Stimulated activated CD4-positive, alpha-beta T cell treated with anti-CD3 and anti-CD28 coated beads, Interleukin-1b, Interleukin-23, amount 100 ng/mL, for 24 hours (primary cell): ENCODE results near the gene HSPA9.

Source experiments
- DNase-seq, 4 experiments: peaks; one replicate each; pipeline ENCODE4 v3.0.0-alpha.2; 2020; ENCODE audit warnings: low read depth in 4 of 4, low spot score in 1 of 4

HSPA9 gene

GRCh38 chr5:138575194-138576015 is at the start of gene HSPA9:
TSS of gene HSPA9 (minus strand) at chr5:138575401. CDS start at chr5:138575318, 83 bp downstream.
- peak; percentile 86 to 93 (median 92) for DNase-seq

- no peak for DNase-seq
These were observed 47.9 kb upstream of the HSPA9 start for GRCh38 chr5:138623053-138623452.

GRCh38 chr5:138622051-138622450 is 46.9 kb upstream of the HSPA9 start:
- DNase-seq: no peak

DNA sequence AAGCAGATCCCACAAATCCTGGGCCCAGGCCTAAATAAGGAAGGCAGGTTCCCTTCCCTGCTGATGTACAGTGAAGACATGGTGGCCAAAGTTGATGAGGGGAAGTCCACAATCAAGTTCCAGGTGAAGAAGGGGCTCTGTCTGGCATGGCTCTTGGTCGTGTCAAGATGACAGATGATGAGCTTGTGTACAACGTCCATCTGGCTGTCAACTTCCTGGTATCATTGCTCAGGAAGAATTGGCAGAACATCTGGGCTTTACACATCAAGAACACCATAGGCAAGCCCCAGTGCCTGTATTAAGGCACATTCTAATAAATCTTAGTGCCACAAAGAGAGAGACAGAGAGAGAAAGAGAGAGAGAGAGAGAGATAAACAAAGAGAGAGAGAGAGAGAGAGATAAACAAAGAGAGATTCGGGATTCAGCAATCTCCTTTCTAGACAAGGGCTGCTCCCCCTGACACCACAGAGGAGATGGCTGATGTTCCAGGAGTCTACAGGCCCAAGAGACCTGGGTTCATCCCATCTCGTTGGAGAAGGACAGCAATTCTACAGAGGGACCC is 45.5 kb upstream of the HSPA9 start:
- DNase-seq: no peak

DNA sequence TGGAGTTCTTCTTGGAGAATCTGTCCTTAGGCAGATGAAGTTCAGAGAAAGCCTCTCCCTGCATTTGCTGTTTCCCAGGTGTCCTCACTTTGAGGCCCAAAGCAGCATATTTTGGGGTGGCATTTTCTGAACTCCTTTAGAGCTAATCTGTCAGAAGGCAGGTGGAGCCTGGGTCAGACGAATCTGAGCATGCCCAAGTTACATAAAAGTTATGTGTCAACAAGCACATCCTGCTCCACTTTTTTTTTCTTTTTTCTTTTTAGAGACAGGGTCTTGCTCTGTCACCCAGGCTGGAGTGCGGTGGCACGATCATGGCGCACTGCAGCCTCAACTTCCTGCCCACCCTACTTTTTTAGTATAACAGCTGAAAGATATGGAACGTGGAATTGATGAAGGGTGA is 41.3 kb upstream of the HSPA9 start:
- DNase-seq: no peak

GRCh38 chr5:138615461-138615860 is 40.3 kb upstream of the HSPA9 start:
- DNase-seq: no peak

DNA sequence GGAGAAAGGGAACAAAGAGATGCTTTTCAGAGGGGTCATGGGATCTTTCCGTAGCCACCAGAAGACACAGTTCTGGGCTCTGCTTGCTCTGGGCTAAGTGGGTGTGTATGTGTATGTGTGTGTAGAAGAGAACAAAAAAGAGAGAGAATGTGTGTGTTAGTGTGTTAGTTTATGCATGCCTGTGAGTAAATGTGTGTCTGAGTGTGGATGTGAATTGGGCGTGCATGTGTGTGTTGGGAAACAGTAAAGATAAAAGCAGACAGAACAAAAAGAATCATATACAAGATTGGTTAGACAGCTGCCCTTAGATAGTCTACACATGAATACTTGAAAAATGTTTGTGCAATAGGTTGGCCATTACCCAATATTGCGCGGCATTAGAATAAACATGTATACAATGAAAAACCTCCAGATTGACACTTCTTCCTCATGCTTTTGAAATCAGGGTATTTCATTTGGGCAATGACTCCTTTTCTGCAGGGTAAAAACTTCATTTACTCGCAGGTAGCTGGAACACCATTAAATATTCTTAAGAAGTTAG is 36.5 kb upstream of the HSPA9 start:
- DNase-seq: no peak

DNA sequence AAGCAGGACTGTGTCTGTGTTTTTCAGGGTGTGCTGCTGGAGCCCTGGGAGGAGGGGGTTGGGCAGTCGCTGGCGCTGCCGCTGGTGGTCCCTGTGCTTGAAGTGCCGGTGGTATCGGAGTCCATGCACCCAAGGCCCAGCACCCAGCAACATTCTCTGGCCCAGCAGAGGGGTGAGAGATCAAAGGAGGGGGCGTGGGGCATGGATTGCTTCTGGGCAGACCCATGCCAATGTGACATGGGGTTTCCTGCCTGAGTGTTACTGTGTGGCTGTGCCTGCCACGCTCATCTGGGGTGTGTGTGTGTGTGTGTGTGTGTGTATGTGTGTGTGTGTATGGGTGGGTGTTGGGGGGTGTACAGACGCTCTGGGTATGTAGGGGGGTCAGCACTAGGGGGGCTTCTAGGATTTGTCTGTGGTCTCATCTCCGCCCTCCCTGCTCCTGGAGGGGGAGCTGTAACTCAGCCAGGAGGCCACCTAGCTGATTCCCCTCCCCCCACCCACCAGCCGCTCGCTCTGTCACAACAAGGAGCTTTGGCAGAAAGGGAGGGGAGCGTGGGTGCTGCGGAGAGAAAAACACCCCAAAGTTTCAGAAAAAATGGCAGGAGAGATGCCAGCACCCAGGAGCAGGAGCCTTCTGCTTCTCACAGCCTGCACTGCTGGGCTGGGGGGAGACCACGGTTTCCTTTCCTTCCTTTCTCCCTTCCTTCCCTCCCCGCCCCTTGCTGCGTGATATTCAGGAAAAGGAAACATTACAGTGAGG is 35.9 kb upstream of the HSPA9 start:
- DNase-seq: no peak

- DNase-seq: no peak
These were observed 35.3 kb upstream of the HSPA9 start for GRCh38 chr5:138610415-138610917.

DNA sequence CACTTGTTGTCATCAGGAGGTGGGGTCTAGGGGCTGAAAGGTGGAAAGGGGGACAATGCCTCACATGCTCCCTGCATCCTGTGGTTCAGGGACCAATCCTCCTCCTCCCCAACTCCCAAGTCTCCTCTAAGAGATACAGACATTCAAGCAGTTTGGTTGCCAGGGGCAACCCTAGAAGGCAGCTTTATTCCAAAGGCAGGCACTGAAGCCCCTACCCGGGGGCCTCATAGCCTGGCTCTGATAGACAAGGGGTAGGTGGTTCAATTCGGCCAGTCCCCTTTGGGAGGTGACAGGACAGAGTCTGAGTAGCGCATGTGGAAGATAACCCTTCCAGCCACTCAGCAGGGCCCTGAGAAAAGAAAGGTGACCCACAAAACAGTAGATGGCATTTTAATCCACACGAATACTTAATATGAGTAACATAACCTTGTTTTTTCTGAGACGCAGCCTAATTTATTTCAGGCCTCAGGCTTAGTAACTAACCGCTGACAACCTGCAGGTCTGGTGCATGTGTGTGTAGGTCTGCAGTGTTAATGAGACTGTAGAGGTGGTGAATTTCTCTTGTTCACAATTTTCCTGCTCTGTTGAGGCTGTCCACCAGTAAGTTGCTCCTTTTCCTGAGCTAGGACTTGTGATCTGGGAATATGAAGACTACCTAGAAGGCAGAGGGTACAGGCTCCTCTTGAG is 31.3 kb upstream of the HSPA9 start:
- no peak for DNase-seq

DNA sequence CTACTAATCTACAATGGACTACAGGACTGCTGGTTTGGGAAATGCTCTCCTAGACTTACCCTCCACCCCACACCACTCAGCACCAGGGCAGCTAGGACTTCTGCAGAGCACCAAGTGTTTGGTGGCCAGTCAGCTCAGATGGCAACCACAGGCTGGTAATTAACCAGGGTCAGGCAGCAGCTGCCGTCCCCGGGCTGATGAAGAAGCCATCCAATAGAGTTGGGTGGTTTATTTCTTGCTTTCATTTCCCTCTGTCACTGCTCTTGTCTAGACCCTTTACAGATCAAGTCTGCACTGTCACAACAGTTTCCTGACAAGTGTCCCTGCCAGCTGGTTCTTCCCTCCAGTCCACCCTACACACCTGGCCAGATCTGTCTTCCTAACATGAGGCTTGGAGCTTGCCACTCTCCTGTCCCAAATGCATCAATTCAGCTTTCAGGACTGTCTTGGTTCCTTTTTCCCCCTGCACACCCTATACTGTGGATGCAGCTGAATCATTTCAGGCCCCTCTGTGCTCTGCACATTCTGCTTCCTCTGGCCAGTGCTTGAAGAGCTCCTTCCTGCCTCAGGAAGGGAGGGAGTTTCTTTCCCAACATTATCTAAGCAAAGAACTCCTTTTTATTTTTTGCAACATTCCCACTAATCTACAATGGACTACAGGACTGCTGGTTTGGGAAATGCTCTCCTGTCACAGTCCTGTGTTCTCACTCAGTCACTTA is 30.2 kb upstream of the HSPA9 start:
- DNase-seq: no peak

DNA sequence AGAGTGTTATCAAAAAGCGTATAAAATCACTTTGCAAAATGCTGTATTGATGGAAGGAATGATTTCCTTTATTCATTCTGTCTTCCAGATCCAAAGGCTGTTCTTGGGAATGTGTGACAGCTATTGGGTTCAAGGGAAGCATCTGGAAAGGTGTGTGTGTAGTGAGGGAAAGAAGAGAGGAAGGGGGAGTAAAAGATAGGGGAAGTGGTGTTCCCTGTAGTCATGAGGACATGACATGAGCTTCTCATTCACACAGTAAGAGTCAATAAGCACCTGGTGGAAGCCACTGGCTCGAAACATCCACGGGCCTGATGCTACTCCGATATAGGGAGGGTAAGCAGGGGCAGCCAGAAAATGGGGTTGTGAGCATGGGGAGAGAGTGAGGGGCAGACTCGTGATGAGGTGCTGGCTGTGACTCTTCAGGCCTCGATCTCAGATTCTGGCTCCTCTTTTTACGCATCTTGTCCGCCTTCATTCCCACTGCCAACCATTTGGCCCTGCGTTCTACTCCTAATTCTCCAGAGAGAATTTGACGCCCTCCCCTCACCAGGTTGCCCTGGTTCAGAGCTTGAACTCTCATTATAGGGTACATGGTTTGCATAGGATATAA is 29.1 kb upstream of the HSPA9 start:
- no peak for DNase-seq

DNA sequence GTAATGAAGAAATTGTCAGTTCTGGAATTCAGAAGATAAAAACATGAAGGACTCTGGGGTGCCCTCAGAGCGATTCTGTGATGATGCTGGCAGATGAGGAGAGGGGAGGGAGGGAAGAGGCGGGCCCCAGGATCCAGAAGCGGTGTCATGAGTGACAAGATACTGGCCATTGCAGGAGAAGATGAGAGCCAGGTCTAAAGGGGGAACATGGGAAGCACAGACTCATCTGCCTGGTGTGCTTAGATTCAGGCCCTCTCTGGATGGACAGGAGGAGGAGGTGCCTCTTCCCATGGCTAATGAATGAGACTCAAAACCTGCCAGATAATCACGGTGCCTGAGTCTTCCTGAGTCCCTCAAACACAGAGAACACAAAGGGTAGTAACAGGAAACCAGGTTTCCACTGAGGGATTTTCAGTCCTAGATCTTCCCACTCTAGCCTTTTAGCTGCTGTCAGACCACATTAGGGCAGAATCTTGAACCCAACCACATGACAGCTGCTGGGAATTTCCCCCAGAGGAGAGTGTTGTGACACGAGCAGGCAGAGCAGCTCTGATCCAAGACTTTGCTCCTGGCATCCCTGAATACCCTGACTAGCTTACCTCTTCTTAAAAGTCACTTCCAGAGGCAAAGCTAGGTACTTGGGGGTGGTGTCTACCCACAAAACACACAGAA is 28.2 kb upstream of the HSPA9 start:
- DNase-seq: peak in 1 of 4 experiments; percentile 11

GRCh38 chr5:138602371-138603000 is 27.3 kb upstream of the HSPA9 start:
- DNase-seq: no peak

DNA sequence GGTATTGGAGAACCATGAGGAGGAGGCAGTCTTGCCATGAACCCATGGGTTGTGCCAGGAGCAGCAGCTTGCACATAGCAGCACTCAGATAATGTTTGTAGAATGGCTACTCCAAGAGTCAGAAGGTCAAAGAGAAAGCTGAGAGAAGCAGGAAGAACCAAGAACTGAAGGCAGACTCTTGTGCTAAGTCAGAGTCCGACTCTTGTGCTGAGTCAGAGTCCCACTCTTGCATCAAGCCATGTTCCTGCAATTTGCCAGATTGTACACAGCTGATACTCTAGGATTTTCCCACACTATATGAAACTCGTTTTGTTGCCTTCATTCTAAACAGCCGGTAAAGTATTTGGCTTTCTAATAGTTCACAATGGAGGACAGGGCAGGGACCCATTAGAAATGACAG is 26.2 kb upstream of the HSPA9 start:
- DNase-seq: no peak

- DNase-seq: no peak
These were observed 25.2 kb upstream of the HSPA9 start for GRCh38 chr5:138600446-138600845.

DNA sequence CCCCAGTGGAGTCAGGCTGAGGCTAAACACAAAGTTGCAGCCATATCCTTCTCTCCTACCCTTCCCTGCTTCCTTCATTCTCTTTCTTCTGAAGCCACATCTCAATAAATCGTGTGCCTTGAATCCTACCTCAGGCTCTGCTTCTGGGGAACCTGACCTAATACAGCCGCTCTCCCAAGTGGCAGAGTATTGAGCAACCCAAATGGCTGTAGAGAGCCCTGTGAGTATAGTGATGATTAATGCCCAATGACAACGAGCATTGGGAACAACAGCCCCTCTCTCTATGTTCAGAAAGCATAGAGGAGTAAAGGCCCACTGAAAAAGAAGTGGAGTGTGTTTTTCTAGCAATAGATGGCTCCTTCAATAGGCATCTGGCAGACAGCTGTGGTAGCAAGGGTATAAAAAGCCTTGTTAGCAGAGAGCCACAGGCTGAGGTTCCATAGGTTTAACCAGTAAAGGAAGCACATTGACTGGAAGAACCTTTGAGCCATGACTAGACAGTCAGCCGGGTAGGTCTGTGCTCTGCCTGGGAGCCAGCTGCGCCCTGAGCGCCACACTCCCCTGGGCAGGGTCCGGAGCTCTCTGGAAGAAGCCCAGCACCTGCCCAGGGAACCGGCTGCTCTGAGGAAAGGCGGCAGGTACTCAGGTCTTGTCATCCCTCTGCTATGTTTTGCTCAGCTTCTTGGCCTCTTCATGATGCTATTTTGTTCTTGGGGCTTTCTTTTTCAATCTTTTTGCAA is 22.6 kb upstream of the HSPA9 start:
- no peak for DNase-seq
